HG03460 (cell line): ENCODE data around the gene STK33.
"Not testable (repeated sequence)": the region's sequence is repeated elsewhere in the genome, so short reads cannot be mapped to it uniquely, and the experiment has no call there.

Source experiments
- ATAC-seq: cut with Tn5 transposase; IDR thresholded peaks from one replicate; pipeline ENCODE4 v1.9.1; 2021; ENCODE audit not compliant: unreplicated experiment

Gene STK33

DNA sequence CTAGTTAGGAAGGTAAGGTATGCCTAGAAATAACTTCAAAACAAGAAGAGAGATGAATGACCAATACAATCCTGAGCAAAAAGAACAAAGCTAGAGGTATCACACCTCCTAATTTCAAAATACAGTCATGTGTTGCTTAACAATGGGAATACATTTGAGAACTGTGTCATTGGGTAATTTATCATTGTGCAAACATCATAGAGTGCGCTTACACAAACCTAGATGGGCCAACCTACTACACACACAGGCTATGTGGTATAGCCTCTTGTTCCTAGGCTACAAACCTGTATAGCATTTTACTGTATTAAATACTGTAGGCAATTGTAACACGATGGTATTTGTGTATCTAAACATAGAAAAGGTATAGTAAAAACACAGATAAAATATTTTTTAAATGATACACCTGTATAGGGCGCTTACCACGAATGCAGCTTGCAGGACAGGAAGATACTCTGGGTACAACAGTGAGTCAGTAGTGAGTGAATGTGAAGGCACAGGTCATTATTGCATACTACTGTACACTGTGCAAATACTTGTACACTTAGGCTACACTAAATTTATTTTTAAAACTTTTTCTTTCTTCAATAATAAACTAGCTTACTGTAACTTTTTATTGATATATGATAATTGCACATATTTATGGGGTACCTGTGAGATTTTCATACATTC lies 48.2 kb downstream of the STK33 start:
- no peak for ATAC-seq

DNA sequence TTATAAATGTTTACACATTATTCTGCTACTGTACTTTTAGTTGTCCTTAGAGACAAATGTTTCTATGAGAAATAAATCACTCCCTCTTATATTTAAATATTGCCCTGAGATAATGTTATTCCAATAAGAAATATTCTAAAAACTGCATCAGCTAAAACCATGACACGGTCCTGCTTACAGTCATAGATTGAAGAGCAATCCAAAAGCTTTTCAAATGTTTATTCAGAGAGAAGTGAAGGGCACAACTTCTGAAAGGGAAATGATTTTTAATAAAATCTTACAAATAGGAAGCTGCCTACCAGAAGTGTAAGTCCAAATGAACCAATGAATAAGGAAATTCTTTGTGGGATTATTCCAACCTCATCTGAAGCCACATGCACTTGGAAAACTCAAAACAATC lies 49.2 kb downstream of the STK33 start:
- no peak for ATAC-seq

DNA sequence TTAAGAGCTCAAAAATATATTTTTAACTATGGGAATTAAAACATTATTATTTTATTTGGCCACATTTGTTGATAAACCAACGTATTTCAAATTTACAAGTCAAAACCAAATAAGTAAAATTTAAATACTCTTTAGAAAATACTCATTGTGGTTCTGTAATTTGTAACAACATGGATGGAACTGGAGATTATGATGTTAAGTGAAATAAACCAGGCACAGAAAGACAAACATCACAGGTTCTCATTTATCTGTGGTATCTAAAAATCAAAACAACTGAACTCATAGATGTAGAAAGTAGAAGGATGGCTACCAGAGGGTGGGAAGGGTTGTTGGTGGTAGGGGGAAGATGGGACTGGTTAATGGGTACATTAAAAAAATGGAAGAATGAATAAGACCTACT lies 50.8 kb downstream of the STK33 start:
- ATAC-seq, result no peak

DNA sequence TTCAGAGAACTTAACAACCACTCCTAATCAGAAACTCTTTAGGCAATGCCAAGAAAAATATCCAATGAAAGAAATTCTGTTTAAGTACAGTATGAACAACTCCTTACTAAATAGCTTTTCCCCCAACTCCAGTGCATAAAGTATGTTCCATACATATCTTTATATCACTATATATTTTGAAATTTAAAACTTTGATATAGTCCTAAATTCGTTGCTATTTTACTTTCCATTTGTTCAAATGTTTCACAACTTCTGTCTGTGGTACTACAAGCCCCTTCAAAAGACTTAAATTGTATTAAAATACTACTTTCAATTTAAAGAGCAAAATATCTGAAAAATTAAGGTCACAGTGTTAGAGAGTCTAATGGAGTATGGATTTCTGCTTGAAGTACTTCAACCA lies 52.6 kb downstream of the STK33 start:
- no peak for ATAC-seq

DNA sequence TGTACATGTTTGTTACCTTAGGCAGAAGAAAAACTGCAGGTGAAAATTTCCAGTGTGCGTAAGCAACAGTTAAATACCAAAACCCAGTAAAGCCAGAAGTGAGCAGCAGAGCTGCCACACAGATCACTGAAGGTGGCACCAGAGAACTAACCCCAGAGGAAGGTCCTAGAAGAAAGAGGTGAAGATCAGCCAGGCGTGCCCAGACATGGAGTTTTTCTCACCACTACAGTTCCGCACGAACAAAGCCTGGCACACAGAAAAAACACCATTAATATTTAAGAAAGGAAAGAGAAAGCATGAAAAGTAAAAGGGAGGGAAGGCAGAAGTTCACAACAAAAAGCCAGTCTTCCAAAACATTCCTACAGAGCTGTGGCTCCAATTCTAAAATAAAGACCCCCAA lies 60.7 kb downstream of the STK33 start:
- peak; percentile 83 for ATAC-seq

DNA sequence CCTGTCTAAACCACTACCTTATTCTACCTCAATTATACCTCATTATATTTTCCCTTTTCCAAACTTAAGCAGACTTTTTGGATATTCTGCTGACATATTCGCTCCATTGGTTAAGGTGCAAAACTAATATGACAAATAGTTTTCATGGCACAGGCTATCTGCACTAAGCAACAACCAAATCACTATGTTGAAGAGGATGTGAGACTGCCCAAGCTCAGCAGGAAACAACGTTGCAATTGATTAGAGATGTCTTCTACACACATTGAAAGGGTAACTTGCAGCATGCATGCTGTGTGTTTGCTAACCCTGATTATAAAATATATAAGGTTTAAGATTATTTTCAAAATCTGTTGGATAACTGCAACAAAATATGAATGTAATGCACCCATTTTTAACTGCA lies 61.6 kb downstream of the STK33 start:
- peak; percentile 55 for ATAC-seq

DNA sequence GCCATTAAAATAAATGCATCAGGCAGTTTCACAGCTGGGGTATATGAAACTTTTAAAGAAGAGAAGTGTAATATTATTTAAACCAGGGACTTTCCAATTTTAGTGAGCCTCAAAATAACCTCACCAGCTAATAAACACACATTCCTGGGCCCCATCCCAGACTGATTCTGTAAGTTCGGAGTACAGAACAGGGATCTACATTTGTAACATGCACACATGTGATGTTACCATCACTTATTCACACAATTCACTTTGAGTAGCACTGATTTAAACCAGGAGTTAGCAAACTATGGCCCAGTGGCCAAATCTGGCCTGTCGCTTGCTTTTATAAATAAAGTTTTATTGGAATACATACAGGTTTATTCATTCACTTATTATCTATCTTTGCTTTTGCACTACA lies 62.0 kb downstream of the STK33 start:
- ATAC-seq, result peak; percentile 30

DNA sequence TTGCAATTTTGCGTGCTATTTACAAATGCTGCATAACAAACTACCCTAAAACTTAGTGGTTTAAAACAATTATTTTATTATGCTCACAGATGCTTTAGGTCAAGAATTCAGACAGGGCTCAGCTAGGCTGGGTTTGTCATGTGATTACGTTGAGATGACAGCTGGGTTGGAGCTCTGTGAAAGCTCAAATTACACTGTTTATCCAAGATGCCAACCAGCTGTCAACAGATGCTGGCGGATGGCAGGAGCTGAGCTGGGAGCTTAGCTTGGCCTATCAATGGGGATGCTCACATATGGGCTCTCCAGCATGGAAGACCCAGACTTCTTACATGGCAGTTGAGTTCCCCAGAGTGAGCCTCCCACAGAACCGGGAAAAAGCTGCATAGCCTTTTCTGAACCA lies 62.7 kb downstream of the STK33 start:
- no peak for ATAC-seq

DNA sequence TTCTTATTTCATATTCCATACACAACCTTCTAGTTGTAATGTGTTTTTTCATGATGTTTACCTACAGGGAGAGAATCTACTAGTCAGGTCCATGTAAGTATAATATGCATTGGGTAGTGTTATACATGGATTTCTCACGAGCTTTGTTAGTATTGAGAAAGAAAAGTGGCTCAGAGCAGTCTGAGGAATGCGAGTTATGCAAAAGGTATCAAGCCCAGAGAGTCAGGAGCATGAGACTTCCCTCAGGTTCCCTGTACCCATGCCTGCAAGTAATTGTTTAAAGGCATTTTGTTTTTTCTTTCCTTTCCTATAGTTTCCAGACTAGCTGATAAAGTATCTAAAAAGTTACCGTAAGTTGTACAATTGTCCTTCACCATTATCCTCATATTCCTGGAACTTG lies 66.1 kb downstream of the STK33 start:
- no peak for ATAC-seq

DNA sequence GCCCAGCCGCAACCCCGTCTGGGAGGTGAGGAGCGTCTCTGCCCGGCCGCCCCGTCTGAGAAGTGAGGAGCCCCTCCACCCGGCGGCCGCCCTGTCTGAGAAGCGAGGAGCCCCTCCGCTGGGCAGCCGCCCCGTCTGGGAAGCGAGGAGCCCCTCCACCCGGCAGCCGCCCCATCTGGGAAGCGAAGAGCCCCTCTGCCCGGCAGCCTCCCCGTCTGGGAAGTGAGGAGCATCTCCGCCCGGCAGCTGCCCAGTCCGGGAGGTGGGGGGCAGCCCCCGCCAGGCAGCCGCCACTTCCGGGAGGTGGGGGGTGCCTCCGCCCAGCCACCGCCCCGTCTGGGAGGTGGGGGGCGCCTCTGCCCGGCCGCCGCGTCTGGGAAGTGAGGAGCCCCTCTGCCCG lies 70.6 kb downstream of the STK33 start:
- ATAC-seq, result no peak

DNA sequence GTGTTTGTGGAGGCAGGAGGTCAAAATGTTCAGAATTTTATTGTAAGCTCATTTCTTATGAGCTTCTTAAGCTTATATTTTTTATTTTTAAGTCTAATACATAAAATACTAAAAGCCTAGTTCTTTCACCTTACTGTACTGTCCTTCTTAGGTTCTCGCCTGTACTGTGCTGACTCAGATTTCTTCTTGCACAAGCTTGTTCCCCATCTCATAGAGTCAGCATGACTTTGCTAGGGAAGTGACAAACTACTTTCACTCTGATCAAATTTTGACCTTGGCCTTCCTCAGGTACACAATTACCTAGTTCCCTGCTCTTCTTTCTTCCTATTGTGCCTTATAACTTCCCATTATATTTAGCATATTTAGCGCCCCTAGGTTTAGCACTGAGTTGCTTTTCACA lies 81.5 kb downstream of the STK33 start:
- no peak for ATAC-seq

DNA sequence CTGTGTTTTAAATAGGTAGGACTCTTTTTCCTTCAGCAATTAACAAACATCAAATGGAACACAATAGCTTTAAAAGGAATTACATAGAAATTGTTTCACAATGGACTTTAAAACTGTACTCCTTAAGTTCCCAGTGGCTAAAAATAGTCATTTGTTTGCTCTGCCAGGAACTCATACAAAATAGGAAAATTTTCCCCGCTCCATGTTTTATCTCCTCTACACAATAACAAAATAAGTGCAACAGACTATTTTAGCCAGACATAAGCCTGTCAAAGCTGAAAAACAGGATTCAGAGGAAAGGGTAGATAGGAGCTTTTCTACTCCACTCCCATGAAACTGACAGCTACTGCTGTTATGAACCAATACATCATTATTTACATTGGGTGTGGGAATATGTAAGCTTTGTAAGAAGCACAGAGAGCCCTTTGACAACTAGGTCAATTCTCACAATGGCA lies 90.1 kb downstream of the STK33 start:
- ATAC-seq, result no peak

DNA sequence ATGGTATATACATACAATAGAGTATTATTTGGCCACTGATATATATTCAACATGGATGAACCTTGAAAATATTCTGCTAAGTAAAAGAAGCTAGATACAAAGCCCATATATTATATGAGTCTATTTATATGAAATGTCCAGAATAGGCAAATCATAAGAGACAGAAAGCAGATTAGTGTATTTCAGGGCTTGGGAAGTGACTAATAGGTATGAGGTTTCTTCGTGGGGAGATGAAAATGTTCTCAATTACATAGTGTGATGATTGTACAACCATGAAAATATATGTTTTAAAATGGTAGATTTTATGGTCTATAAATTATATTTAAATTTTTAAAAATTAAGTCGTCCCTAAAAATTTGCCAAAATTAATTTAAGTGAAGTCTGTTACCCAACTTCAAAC lies 92.2 kb downstream of the STK33 start:
- ATAC-seq, result no peak

DNA sequence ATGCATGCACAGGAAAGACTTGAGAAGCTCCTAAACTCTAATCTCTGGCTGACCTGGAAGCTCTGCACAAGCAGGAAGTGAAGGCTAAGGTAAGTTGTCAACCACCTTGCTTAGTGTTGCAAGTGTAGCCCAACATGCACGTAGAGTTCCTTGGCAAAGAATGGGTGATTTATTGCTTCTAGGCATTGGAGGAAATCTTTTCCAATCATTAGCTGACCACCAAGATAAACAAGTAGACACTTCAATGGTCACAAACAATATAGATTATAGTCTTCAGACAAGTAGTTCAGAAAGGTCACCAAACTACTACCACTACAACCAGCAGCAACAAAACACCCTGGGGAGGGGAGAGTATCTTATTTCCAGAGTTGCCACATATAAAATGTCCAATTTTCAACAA lies 105.6 kb downstream of the STK33 start:
- no peak for ATAC-seq

DNA sequence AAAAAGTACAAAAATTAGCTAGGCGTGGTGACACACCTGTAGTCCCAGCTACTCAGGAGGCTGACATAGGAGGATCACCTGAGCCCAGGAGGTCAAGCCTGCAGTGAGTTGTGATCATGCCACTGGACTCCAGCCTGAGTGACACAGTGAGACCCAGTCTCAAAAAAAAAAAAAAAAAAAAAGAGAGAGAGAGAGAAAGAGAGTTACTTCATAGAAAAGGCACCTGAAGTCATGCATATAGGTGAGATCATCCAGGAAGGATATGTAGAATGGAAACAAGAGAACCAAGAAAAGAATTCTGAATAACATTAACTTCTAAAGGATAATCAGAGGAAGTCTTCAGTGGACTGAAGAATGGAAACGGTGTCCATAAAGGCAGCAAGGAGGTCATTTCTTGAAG lies 106.8 kb downstream of the STK33 start:
- no peak for ATAC-seq

DNA sequence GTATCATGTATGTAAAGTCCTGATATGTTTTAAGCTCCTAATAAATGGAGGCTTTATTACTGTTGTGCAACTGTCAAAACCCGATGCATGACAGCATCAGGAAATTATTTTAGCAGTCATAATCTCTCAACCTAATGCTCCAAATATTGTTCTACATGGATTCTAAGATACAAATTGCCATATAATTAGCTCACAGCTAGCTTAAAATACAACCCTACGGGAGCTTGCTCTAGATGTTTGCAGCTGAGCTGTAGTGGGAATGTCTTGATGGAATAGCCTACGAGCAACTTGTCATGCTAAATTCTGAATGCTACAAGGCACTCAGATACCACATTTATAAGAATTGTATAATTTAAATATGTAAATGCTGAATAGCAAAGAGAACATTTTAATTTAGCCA lies 109.8 kb downstream of the STK33 start:
- no peak for ATAC-seq

DNA sequence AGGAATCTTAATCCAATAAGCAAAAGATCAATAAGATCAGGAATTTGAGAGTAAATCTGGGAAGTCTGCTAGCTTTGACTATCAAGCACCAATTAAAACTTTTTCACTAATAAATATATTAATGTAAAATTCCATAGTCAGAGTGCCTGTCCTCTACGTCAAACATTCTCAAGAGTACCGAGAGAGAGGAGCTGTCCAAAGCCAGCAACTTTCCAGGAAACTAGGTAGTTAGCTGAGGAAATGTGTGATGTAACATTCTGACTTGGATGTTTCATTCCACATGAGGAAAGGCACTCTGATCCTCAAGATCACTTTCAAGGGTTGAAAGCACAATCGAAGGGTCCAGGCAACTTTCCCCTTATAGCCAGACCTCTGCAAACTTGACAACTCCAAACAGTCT lies 113.2 kb downstream of the STK33 start:
- no peak for ATAC-seq

DNA sequence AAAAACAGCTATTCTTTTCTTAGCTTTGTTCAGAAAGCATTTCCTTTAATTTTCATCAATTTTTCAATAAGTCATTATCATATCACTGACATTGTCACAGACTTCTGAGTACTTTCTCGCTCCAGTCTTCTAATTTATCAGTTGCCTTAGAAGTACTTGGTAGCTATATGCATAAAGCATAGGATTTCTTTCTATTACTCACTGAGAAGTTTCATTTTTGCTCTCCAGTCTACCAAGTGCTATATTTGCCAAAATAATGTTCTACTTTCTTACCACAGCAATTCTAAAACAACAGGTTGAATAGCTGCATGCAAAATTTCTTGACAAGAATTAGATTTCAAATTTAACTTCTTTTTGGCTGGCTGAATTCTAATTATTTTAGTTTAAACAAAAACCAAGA lies 116.3 kb downstream of the STK33 start:
- peak; percentile 90 for ATAC-seq

DNA sequence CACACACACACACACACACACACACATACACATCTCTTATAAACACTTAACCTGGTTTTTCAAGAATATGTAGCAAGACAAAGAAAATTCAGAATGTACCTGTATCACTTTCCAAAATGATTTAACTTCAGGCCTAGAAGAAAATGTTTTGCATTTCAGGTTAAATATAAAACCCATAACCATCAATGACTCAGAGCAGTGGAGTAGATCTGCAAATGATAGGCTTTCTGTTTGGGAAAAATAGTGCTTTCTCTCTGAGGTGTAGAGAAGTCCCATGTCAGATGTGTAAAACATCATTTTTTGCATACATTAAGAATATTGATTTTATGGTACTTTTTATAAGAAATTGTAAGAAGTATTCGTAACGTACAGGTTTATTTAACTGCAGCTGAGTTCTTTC lies 116.9 kb downstream of the STK33 start:
- ATAC-seq, result peak; percentile 61

DNA sequence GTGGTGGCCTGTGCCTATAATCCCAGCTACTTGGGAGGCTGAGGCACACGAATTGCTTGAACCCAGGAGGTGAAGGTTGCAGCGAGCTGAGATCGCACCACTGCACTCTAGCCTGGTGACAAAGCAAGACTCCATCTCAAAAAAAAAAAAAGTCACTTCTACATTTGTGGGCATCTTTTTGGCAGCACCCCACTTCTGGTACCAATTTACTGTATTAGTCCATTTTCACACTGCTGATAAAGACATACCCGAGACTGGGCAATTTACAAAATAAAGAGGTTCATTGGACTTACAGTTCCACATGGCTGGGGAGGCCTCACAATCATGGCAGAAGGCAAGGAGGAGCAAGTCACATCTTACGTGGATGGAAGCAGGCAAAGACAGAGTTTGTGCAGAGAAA lies 126.2 kb downstream of the STK33 start:
- ATAC-seq, result not testable (repeated sequence)

DNA sequence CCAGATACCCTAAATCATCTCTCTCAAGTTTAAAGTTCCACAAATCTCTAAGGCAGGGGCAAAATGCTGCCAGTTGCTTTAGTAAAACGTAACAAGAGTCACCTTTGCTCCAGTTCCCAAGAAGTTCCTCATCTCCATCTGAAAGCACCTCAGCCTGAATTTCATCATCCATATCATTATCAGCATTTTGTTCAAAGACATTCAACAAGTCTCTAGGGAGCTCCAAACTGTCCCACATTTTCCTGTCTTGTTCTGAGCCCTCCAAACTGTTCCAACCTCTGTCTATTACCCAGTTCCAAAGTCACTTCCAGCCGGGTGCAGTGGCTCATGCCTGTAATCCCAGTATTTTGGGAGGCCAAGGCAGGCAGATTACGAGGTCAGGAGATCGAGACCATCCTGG lies 126.7 kb downstream of the STK33 start:
- ATAC-seq, result not testable (repeated sequence)

DNA sequence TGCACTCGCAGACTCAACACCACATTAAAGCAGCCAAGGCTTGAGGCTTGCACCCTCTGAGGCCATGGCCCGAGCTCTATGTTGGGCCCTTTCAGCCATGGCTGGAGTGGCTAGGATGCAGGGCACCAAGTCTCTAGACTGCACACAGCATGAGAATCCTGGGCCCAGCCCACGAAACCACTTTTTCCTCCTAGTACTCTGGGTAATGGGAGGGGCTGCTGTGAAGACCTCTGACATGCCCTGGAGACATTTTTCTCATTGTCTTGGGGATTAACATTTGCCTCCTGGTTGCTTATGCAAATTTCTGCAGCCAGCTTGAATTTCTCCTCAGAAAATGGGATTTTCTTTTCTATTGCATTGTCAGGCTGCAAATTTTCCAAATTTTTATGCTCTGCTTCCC lies 127.1 kb downstream of the STK33 start:
- ATAC-seq, result not testable (repeated sequence)

DNA sequence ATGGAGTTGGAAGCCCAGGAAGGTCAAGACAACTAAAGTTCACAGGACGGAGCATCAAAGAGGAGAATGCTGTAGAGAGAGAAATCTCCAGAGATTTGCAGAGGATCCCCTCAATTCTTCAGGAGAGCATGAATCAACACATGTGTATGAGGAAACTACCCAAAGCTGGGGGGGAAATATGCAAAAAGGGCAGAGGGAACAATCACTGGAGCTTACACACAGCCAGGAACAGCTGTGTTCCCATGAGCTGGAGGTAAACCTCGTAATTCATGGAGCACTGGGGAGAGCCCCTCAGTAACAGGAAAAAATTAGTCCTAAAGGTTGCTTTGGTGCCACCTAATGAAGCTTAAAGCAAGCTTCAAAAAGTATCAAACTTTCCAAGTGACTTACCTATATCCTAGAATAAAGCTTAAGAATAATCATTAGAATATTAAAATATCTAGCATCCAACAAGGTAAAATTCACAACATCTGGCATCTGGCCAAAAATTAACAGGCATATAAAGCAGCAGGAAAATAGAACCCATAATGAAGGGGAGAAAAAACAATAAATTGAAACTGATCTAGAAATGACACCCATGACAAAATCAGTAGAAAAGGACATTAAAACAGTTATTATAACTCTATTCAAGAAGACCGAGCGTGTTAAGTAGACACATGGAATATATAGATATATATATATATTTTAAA lies 134.2 kb downstream of the STK33 start:
- no peak for ATAC-seq
